ENCODE results near the gene MSMP. TPM values are rescaled to one million over a fixed set of nuclear protein-coding genes. Genes with fewer than 3 reads are reported as not detected.

MSMP gene
- total and polyA plus RNA-seq, 9 of the 15 experiments (the other 6 are each of a cell fraction or from before 2014, with no cell fraction given), result 0.60 TPM; not detected in 8

DNA sequence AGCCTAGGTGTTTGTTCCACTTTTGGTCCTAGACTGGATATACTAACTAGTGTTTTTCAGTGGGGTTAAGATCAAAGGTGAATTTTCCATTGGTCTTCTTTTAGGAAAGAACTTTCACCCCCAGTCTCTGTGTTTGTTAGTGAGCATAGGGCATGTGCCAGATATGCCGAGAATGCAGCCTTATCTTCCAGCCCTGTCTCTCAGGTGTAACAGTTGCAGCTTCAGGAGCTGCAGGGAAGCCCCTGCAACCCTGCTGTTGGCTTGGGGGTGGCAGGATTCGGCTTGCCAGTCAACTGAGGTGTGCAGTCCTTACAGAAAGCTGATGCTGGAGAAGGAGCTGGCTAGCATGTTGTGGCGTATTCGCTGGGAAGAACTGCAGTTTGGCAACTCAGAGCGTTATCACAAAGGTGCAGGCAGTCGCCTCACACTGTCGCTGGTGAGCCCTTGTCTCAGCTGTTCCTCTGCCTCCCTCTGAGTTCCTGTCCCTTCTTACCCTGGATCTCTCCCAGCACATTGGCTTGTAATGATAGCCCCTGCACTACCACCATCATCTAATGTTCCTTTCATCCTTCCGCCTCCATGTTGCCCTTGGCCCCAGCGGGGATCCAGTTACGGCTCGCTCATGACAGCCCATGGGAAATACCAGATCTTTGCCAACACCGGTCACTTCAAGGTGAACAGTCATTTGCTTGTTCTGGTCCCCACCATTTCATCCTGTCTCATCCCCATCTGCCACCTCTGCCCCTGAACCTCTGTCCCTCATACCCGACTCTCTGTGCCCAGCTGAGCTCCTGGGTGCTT lies 47.5 kb upstream of the MSMP start:
- Histone ChIP-seq H3K27me3 (ENCODE audit: control insufficient read depth in 2 of 2, insufficient read depth in 2 of 2, low read length in 2 of 2) (no peaks in the 10 kb centered on the region), H4K20me1 (replicated peaks; ENCODE audit: control insufficient read depth, insufficient read depth, low read length) (no peaks in the 10 kb centered on the region), H3K9ac (ENCODE audit: insufficient read depth in 1 of 2, low read depth in 2 of 2, low read length in 2 of 2) (peak overlapping the region; percentile 15 to 35; a peak in 3 of 4 replicates), H3K9me3 (replicated peaks; ENCODE audit: control insufficient read depth, insufficient read depth, low read depth, low read length) (no peaks in the 10 kb centered on the region), H3K4me3 (no peak overlapping the region), H3K27ac (ENCODE audit: extremely low read depth, low read depth, low read length) (peak overlapping the region; percentile 61; the same call in 2 of the 3 replicates), H3K36me3 (ENCODE audit: control insufficient read depth, insufficient read depth, low read length) (peaks cover 32% of the 10 kb centered on the region; the same call in 2 of the 3 replicates), H3K4me2 (ENCODE audit: insufficient read depth, low read length) (peak overlapping the region; percentile 64), H2AFZ (ENCODE audit: low read depth, low read length) (peak overlapping the region; percentile 74), H3K9me1 (ENCODE audit: control insufficient read depth, insufficient read depth, low read length) (no peaks in the 10 kb centered on the region), H3K79me2 (ENCODE audit: control insufficient read depth, insufficient read depth, low read length) (no peaks in the 10 kb centered on the region; the same call in 2 of the 3 replicates), H3K4me1 (replicated peaks in 1 of 2; ENCODE audit: control insufficient read depth in 2 of 2, insufficient read depth in 2 of 2, low read length in 2 of 2) (peaks cover 16 to 34% of the 10 kb centered on the region in 2 experiments; a peak in 4 of 5 replicates)
- POLR2A ChIA-PET, result interaction anchor here (0.6 to 1.5 kb wide), 7 partner anchors 8 to 162 kb away, joined by 3 to 7 read pairs (median 5); partner anchors contain the start of genes HINT2 and SPAG8
- BruUV-seq (replicated peaks), result no TSS peak
- 11% methylated on average over 11 of the region's 13 CpGs for WGBS (ENCODE audit: insufficient coverage, low coverage, missing lambda C conversion rate)
- in situ Hi-C loops (cut with MboI) (no loop called here), intact Hi-C loops (cut with micrococcal nuclease) (no loop called here)
- ATAC-seq (peak; percentile 92), DNase-seq (ENCODE audit: extremely low read depth in 1 of 4, low spot score in 3 of 4) (peak; percentile 56 to 84 (median 70)), FAIRE-seq (peak; percentile 98)
- CTCF ChIA-PET (ENCODE audit: low intra/inter-chr PET ratio), result no interaction called here
- no peak for TF ChIP-seq NFE2L1 (tag; IDR thresholded peaks at IDR 0.05; ENCODE audit: borderline replicate concordance, low read depth)
- TF ChIP-seq E2F3 (CRISPR knock-in tag; IDR thresholded peaks at IDR 0.05), result no peak
- TF ChIP-seq DPF2 (IDR thresholded peaks at IDR 0.05), result peak; percentile 78
- TF ChIP-seq STAG1 (CRISPR knock-in tag; IDR thresholded peaks at IDR 0.05; ENCODE audit: borderline replicate concordance), result no peak
- TF ChIP-seq, protein P1, sequence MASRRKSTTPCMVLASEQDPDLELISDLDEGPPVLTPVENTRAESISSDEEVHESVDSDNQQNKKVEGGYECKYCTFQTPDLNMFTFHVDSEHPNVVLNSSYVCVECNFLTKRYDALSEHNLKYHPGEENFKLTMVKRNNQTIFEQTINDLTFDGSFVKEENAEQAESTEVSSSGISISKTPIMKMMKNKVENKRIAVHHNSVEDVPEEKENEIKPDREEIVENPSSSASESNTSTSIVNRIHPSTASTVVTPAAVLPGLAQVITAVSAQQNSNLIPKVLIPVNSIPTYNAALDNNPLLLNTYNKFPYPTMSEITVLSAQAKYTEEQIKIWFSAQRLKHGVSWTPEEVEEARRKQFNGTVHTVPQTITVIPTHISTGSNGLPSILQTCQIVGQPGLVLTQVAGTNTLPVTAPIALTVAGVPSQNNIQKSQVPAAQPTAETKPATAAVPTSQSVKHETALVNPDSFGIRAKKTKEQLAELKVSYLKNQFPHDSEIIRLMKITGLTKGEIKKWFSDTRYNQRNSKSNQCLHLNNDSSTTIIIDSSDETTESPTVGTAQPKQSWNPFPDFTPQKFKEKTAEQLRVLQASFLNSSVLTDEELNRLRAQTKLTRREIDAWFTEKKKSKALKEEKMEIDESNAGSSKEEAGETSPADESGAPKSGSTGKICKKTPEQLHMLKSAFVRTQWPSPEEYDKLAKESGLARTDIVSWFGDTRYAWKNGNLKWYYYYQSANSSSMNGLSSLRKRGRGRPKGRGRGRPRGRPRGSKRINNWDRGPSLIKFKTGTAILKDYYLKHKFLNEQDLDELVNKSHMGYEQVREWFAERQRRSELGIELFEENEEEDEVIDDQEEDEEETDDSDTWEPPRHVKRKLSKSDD (conservative IDR thresholded peaks at IDR 0.05; ENCODE audit: low read length), result no peak
- TF ChIP-seq, protein P2, sequence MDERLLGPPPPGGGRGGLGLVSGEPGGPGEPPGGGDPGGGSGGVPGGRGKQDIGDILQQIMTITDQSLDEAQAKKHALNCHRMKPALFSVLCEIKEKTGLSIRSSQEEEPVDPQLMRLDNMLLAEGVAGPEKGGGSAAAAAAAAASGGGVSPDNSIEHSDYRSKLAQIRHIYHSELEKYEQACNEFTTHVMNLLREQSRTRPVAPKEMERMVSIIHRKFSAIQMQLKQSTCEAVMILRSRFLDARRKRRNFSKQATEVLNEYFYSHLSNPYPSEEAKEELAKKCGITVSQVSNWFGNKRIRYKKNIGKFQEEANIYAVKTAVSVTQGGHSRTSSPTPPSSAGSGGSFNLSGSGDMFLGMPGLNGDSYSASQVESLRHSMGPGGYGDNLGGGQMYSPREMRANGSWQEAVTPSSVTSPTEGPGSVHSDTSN (CRISPR knock-in tag; IDR thresholded peaks at IDR 0.05; ENCODE audit: low read depth), result no peak
- TF ChIP-seq, protein P2 (tag; conservative IDR thresholded peaks at IDR 0.05; ENCODE audit: low read depth), result no peak
- no peak for TF ChIP-seq PHF8 (IDR thresholded peaks at IDR 0.05; ENCODE audit: borderline replicate concordance, low read length)
- peak in 1 of 3 experiments; percentile 52 for TF ChIP-seq YY1 (IDR thresholded peaks at IDR 0.05; ENCODE audit: borderline replicate concordance in 1 of 3, control insufficient read depth in 1 of 3, extremely low read depth in 1 of 3, insufficient read depth in 3 of 3, insufficient read length in 1 of 3, insufficient replicate concordance in 2 of 3, low read depth in 1 of 3, low read length in 2 of 3)
- TF ChIP-seq, protein P3, sequence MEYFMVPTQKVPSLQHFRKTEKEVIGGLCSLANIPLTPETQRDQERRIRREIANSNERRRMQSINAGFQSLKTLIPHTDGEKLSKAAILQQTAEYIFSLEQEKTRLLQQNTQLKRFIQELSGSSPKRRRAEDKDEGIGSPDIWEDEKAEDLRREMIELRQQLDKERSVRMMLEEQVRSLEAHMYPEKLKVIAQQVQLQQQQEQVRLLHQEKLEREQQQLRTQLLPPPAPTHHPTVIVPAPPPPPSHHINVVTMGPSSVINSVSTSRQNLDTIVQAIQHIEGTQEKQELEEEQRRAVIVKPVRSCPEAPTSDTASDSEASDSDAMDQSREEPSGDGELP (CRISPR knock-in tag; IDR thresholded peaks at IDR 0.05; ENCODE audit: borderline replicate concordance), result peak; percentile 94

Measured in K562 (cell line).